HG03103 (cell line): ENCODE measurements around the gene GCH1.
"Not testable (repeated sequence)": the region's sequence is repeated elsewhere in the genome, so short reads cannot be mapped to it uniquely, and the experiment has no call there.

Source experiments
- ATAC-seq: cut with Tn5 transposase; IDR thresholded peaks from one replicate; pipeline ENCODE4 v1.9.1; 2021; ENCODE audit warnings: low read depth; ENCODE audit not compliant: unreplicated experiment

GCH1 gene

GRCh38 chr14:54805070-54805444 lies 97.6 kb downstream of the GCH1 start:
- no peak for ATAC-seq

- no peak for ATAC-seq
Observed at GRCh38 chr14:54804538-54805041, 98.0 kb downstream of the GCH1 start.

- no peak for ATAC-seq
Observed at GRCh38 chr14:54803926-54804537, 98.6 kb downstream of the GCH1 start.

- no peak for ATAC-seq
Observed at GRCh38 chr14:54803396-54803795, 99.2 kb downstream of the GCH1 start.

- not testable (repeated sequence) for ATAC-seq
Observed at GRCh38 chr14:54801482-54801881, 101.1 kb downstream of the GCH1 start.

- no peak for ATAC-seq
Observed at GRCh38 chr14:54798465-54799124, 104.0 kb downstream of the GCH1 start.

GRCh38 chr14:54797986-54798385 lies 104.6 kb downstream of the GCH1 start:
- ATAC-seq: no peak

GRCh38 chr14:54797556-54797955 lies 105.1 kb downstream of the GCH1 start:
- ATAC-seq: no peak

- ATAC-seq: no peak
Observed at GRCh38 chr14:54796961-54797360, 105.7 kb downstream of the GCH1 start.

- ATAC-seq: no peak
Observed at GRCh38 chr14:54794796-54795195, 107.8 kb downstream of the GCH1 start.

- no peak for ATAC-seq
Observed at GRCh38 chr14:54794159-54794558, 108.5 kb downstream of the GCH1 start.

- ATAC-seq: no peak
Observed at GRCh38 chr14:54792288-54792687, 110.3 kb downstream of the GCH1 start.
